GM18909 (cell line): ENCODE data around the gene CYGB.

Experiments used
- ATAC-seq: cut with Tn5 transposase; IDR thresholded peaks from one replicate; pipeline ENCODE4 v1.9.1; 2021; ENCODE audit warnings: mild to moderate bottlenecking; ENCODE audit not compliant: unreplicated experiment, poor library complexity

CYGB gene

GRCh38 chr17:76491271-76492122 lies 46.0 kb downstream of the CYGB start:
- peak; percentile 8 for ATAC-seq

- no peak for ATAC-seq
These were observed 47.3 kb downstream of the CYGB start for GRCh38 chr17:76490112-76490710.

GRCh38 chr17:76487451-76488192 lies 49.9 kb downstream of the CYGB start:
- ATAC-seq = no peak

- ATAC-seq = no peak
These were observed 51.9 kb downstream of the CYGB start for GRCh38 chr17:76485569-76485968.

- no peak for ATAC-seq
These were observed 53.2 kb downstream of the CYGB start for GRCh38 chr17:76484228-76484725.

- peak; percentile 69 for ATAC-seq
These were observed 56.3 kb downstream of the CYGB start for GRCh38 chr17:76481071-76481655.

GRCh38 chr17:76480632-76481031 lies 56.9 kb downstream of the CYGB start:
- ATAC-seq = no peak

- no peak for ATAC-seq
These were observed 57.9 kb downstream of the CYGB start for GRCh38 chr17:76479515-76480060.

- ATAC-seq = no peak
These were observed 58.6 kb downstream of the CYGB start for GRCh38 chr17:76478730-76479514.

GRCh38 chr17:76478097-76478496 lies 59.4 kb downstream of the CYGB start:
- no peak for ATAC-seq

GRCh38 chr17:76477576-76477975 lies 59.9 kb downstream of the CYGB start:
- no peak for ATAC-seq
